HG03521 (cell line): Measurements from ENCODE around the gene COMMD6.

ENCODE experiments used
- ATAC-seq: cut with Tn5 transposase; IDR thresholded peaks from one replicate; pipeline ENCODE4 v1.9.1; 2021; ENCODE audit warnings: mild to moderate bottlenecking, moderate library complexity; ENCODE audit not compliant: unreplicated experiment

The COMMD6 gene

DNA sequence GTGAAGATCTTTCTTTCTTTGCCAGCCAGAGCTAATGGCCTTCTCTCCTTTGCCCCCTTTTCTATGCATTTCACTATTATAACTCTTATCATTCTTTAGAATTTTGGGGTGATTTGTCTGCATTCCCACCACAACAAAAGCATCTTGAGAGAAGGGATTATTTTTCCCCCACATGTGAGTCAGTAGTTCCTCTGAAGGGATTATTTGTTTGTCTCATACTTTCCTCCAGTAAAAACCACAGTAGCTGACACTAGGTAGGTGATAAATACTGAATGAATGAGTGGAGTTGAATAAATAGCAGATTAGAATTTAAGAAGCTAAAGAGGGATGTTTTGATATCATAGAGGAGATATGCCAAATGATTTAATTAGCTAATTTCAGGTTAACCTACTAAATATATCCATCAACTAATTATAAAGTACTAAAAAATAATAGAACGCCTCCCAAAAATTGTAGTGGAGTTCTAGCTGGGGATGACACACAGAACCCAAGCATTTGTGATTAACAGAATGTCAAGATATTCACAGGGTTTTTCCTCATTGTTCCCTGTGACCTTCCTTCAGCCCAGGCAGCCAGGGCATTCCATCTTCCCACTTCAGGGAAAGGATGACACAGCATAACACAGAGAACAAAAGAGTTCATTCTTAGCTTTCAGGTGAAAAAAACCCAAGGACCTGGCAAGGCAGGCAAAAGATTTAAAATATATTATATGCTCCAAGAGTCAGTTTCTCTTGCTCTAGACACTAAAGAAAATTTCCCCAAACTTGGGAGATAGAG lies 52.2 kb downstream of the COMMD6 start:
- ATAC-seq = no peak

DNA sequence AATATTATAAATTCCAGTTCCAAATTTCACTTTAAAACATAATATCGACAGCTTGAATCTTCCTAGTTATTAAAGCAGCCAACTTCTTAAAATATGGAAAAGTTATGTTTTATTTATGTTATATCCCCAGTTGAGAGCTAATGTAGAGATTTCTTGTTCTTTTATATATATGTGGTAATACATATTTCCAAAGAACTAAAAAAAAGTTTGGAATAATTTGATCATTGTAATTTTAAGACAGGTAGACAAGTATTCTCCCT lies 54.9 kb downstream of the COMMD6 start:
- no peak for ATAC-seq

DNA sequence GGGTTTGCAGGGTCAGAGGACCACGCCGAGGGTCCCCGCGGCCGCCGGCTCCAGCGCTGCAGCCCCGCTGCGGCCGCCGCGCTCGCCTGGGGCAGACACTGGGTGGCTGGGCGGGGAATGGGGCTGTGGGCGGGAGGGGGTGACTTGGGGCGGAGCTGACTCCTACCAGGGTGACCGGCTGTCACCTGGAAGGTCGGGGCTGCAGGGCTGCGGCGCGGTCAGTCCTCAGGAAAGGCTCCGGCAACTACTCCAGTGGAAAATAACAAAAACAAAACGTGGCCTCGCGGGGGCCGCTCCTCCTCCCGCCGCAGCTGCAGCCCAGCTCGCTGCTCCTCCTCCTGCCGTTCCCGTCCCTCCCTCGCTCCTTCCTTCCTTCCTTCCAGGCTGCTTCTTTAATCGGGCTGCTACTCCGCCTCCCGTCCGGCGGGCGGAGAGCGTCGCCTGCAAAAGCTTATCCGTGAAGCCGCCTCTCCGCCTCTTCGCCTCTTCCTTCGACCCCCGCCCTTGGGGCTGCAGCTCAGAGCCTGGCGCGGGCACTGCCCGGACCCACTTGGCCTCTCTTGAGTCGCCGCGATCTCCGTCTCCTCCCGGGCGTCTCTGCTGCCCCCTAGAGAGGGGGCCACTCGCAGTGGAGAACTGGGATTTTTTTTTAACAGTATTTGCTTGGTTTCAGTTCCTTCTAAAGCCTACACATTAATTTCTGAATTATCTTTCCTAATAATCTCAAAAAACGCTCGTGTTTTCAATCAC lies 55.4 kb downstream of the COMMD6 start, which contains the start of gene TBC1D4:
TSS of gene TBC1D4 (minus strand) at position 100 of the 750 bp plus-strand sequence. CDS start 402 bp downstream, outside the sequence.
- peak; percentile 71 for ATAC-seq

DNA sequence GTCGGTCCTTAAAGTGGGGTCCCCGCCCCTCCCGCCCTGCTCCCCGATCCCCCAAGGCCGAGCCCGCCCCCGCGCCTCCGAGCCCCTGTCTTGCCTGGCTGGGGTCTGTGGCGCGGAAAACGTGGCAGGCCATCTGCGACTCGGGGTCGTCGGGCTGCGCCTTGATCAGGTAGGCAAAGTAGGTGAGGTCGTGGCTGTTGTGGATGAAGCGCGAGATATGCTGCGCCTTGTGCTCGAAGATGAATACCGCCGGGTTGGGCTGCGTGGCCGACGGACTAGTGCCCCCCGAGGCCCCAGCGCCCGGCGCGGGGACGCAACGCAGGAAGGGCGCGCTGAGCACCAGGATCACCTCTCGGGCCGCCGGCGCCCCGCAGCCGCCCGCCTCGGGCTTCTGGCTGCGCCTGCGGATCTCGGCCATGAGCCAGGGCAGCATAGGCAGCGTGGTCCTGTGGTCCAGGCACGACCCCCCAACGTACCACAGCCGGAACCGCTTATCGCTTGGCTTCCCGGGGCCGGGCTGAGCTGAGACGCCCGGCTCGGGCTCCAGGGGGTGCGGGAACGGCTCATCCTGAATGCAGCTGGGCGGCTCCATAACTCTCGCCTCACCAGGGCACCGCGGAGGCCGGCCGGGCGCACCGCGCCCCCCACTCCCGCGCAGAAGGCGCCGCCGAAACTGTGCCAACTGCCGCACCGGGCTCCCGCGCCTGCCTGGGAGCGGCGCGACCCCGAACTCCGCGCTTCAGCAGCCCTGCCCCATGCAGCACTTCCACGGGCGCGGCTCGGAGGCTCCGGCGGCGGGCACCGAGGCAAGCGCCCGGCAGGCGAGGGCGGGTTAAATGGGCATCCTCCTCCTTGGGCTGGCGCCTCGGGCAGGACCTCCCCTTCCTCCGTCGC lies 56.2 kb downstream of the COMMD6 start:
- peak; percentile 24 for ATAC-seq

DNA sequence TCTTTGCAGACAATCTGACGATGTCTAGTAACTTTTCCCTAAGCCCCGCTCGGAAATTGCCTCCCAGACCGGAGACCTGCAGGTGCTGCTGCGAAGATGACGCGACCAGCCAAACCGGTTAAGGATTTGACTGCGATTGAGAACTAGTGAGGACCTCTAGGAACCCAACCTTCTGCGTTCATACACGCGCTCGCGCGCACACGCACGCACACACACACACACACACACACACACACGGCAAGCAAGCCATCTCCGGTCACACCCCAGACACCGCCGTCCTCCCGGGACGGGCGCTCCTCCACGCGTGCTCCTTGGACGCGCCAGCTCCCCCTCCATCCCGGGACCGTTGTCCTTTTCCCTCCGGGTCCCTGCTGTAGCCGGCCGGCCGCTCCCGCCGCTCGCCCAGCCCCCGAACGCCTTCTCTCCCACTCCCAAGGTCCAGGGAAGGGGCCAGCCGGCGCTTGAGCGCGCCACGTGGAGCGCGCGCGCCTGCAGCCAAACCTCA lies 56.9 kb downstream of the COMMD6 start:
- no peak for ATAC-seq

DNA sequence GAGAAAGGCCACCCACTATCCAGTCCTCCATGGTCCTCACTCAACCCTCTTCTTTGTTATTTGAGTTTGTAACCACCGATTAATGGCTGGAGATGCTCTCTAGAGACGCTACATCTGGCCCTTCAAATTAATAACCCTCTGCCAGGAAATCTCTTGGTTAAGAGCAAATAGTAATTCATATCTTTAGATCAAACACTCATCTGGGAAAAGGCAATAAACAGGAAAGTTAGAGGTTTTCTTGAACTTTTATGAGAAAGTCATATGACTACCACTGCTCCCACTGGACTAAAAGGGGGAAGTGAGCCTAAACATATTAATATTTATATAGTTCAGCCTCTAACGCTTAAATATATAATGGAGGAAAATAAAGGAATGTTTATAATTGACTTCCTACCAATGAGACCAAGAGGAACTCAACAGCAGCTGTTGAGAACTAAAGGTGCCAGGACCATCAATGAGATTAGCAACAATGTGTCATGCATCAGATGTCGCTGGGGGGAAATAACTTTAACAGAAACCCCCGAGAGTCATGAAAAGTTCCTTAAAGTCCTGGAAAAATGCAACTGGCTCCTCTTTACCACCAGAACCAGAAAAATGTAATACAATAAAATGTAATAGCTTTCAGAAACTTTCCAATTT lies 58.4 kb downstream of the COMMD6 start:
- no peak for ATAC-seq

DNA sequence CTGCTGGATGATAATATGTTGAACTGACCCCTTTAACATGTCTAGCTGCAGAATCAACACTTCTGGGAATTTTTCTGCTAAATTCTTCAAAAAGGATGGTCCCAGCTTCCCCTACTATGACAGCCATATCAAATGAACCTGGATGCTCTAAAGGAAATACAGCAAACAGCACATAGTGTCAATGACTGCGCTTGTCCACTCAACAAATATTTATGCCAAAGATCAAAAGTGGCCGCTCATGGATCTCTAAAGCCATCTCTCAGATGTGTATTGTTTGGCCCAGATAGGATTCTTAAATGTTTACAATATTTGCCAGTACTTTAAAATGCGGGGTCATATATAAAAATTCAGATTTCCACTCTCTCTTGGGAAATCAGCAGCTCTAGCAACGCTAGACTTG lies 59.0 kb downstream of the COMMD6 start:
- no peak for ATAC-seq
